OCI-LY1 (cell line): ENCODE measurements around the gene CADM3.

Source experiments
- CTCF ChIP-seq: fragments of 200-600 bp; sonication (generic), shearing (Covaris generic); IDR thresholded peaks from 2 replicates; pipeline ENCODE4 v1.5.1; 2017; ENCODE audit warnings: mild to moderate bottlenecking, antibody characterized with exemption, low read length, moderate library complexity, mixed read lengths
- EZH2 ChIP-seq: fragments of 200-600 bp; sonication (generic), shearing (Covaris generic); IDR thresholded peaks from 2 replicates; pipeline ENCODE4 v1.8.0; 2017; ENCODE audit warnings: borderline replicate concordance, mixed run types, mild to moderate bottlenecking, antibody characterized with exemption, low read length, moderate library complexity, mixed read lengths

- TF ChIP-seq CTCF = no peak
- TF ChIP-seq EZH2 = no peak
Observed at GRCh38 chr1:159248311-159248710, 76.9 kb downstream of the CADM3 start.
